ENCODE measurements around the gene BIRC7.

DNA sequence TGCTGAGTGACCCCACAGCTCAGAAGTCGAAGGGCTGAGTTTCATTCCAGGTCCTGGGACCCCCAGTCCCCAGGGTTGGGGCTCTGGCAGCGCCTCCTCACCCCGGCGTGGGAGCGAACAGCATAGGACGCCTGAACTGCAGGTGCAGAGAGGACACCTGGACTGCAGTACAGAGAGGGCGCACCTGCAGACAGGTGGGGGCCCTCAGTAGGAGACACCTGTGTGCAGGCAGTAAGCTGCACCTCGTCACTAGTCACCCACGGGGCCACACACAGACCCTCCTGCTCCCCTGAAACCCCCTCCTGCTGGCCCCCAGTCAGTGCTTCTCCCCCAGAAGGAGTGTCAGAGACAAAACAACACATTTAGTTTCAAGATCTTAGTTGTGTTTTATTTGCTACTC is 27.1 kb downstream of the BIRC7 start:
- TF ChIP-seq POLR2A (IDR thresholded peaks at IDR 0.05; ENCODE audit: low read depth, low read length) (no peak), POLR2AphosphoS5 (IDR thresholded peaks at IDR 0.05; ENCODE audit: low read depth, low read length) (no peak), TAF1 (IDR thresholded peaks at IDR 0.05; ENCODE audit: borderline replicate concordance, low read depth, low read length) (no peak)
